ENCODE results near the gene STEAP4.

The STEAP4 gene

GRCh38 chr7:88331322-88331721 lies 24.6 kb upstream of the STEAP4 start:
- no peak overlapping the region for H3K27ac ChIP-seq (ENCODE audit: low read depth, low read length)
- no peaks in the 10 kb centered on the region for H3K27me3 ChIP-seq (ENCODE audit: insufficient read depth, low read length)
- H3K9ac ChIP-seq (ENCODE audit: low read depth, low read length), result no peak overlapping the region
- no peak overlapping the region for H3K4me3 ChIP-seq (ENCODE audit: low read length)
- peaks cover 2% of the 10 kb centered on the region; the same call in 1 of the 2 replicates for H3K9me3 ChIP-seq (ENCODE audit: insufficient read depth, low read depth, low read length)
- no peaks in the 10 kb centered on the region for H3K36me3 ChIP-seq (ENCODE audit: insufficient read depth, low read length)
- H3K4me1 ChIP-seq (ENCODE audit: insufficient read depth, low read length), result no peaks in the 10 kb centered on the region

GRCh38 chr7:88329532-88330463 lies 23.1 kb upstream of the STEAP4 start:
- 86% methylated on average over 10 of the region's 10 CpGs for WGBS
- H3K4me3 ChIP-seq (ENCODE audit: low read length), result no peak overlapping the region

GRCh38 chr7:88328787-88329186 lies 22.1 kb upstream of the STEAP4 start:
- Histone ChIP-seq H3K36me3 (ENCODE audit: insufficient read depth, low read length) (no peaks in the 10 kb centered on the region), H3K27me3 (ENCODE audit: insufficient read depth, low read length) (no peaks in the 10 kb centered on the region), H3K4me3 (ENCODE audit: low read length) (no peak overlapping the region), H3K27ac (ENCODE audit: low read depth, low read length) (no peak overlapping the region), H3K4me1 (ENCODE audit: insufficient read depth, low read length) (peaks cover under 1% of the 10 kb centered on the region; the same call in 1 of the 2 replicates), H3K9ac (ENCODE audit: low read depth, low read length) (no peak overlapping the region), H3K9me3 (ENCODE audit: insufficient read depth, low read depth, low read length) (peaks cover 2% of the 10 kb centered on the region; the same call in 1 of the 2 replicates)

More at GRCh38 chr7:88329532-88330463, 23.1 kb upstream of the STEAP4 start:
- Histone ChIP-seq H3K9me3 (ENCODE audit: insufficient read depth, low read depth, low read length) (peaks cover 2% of the 10 kb centered on the region; the same call in 1 of the 2 replicates), H3K27me3 (ENCODE audit: insufficient read depth, low read length) (no peaks in the 10 kb centered on the region), H3K9ac (ENCODE audit: low read depth, low read length) (no peak overlapping the region), H3K27ac (ENCODE audit: low read depth, low read length) (no peak overlapping the region), H3K4me1 (ENCODE audit: insufficient read depth, low read length) (no peaks in the 10 kb centered on the region), H3K36me3 (ENCODE audit: insufficient read depth, low read length) (no peaks in the 10 kb centered on the region)

GRCh38 chr7:88324699-88325098 lies 18.0 kb upstream of the STEAP4 start:
- H3K27me3 ChIP-seq (ENCODE audit: insufficient read depth, low read length), result no peaks in the 10 kb centered on the region
- H3K9ac ChIP-seq (ENCODE audit: low read depth, low read length), result no peak overlapping the region
- H3K4me1 ChIP-seq (ENCODE audit: insufficient read depth, low read length), result peaks cover 4% of the 10 kb centered on the region; the same call in 1 of the 2 replicates
- H3K4me3 ChIP-seq (ENCODE audit: low read length), result no peak overlapping the region
- no peak overlapping the region for H3K27ac ChIP-seq (ENCODE audit: low read depth, low read length)
- 88% methylated on average over 3 of the region's 4 CpGs for WGBS
- peaks cover 2% of the 10 kb centered on the region; the same call in 1 of the 2 replicates for H3K9me3 ChIP-seq (ENCODE audit: insufficient read depth, low read depth, low read length)
- no peaks in the 10 kb centered on the region for H3K36me3 ChIP-seq (ENCODE audit: insufficient read depth, low read length)

GRCh38 chr7:88322151-88322550 lies 15.5 kb upstream of the STEAP4 start:
- H3K36me3 ChIP-seq (ENCODE audit: insufficient read depth, low read length), result no peaks in the 10 kb centered on the region
- 0 out of 2 replicates have a peak, but pooled peaks cover 1% of the 10 kb centered on the region for H3K9me3 ChIP-seq (ENCODE audit: insufficient read depth, low read depth, low read length)
- no peak overlapping the region for H3K4me3 ChIP-seq (ENCODE audit: low read length)
- H3K4me1 ChIP-seq (ENCODE audit: insufficient read depth, low read length), result peaks cover 4% of the 10 kb centered on the region; the same call in 1 of the 2 replicates
- H3K9ac ChIP-seq (ENCODE audit: low read depth, low read length), result no peak overlapping the region
- WGBS, result 97% methylated on average over 3 of the region's 3 CpGs
- no peaks in the 10 kb centered on the region for H3K27me3 ChIP-seq (ENCODE audit: insufficient read depth, low read length)
- no peak overlapping the region for H3K27ac ChIP-seq (ENCODE audit: low read depth, low read length)

DNA sequence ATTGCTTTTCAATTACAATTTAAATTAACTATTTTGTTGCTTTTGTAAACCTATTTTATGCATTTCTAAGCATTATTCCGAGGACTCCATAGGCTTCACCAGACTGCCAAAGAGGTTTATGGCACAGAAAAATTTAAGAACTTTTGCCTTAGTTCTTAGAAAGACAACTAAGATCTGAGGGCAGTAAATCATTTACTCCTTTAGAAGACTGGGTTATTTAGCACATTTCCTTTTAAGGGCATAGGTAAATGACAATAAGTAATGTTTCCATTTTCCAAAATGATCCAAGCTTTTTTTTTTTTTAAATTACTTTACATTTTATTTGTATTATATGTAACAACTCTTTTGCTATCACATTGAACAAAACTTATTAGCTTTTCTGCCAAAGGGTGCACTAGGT lies 15.0 kb upstream of the STEAP4 start:
- Histone ChIP-seq H3K9me3 (ENCODE audit: insufficient read depth, low read depth, low read length) (no peaks in the 10 kb centered on the region), H3K27me3 (ENCODE audit: insufficient read depth, low read length) (no peaks in the 10 kb centered on the region), H3K4me3 (ENCODE audit: low read length) (no peak overlapping the region), H3K4me1 (ENCODE audit: insufficient read depth, low read length) (peaks cover 4% of the 10 kb centered on the region; the same call in 1 of the 2 replicates), H3K9ac (ENCODE audit: low read depth, low read length) (no peak overlapping the region), H3K36me3 (ENCODE audit: insufficient read depth, low read length) (no peaks in the 10 kb centered on the region), H3K27ac (ENCODE audit: low read depth, low read length) (no peak overlapping the region)
- 100% methylated on average over 1 of the region's 1 CpG for WGBS

GRCh38 chr7:88318196-88318595 lies 11.5 kb upstream of the STEAP4 start:
- 87% methylated on average over 2 of the region's 2 CpGs for WGBS

DNA sequence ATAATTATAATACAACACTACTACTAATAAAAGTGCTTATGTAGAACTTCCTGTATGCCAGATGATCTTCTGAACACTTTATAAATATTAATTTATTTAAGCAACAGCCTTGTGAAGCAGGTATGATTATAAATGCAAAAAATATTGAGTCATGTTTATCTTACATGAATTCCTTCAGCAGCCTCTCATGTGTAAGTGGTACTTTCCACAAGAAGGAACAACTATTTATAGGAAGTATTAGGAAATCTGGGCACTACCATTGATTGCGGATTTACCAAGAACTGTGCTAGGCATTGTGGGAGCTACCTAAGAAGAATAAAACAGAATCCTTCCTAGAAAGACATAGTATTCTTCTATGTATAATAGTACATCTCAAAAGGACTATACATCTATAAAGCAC lies 10.7 kb upstream of the STEAP4 start:
- H3K36me3 ChIP-seq (ENCODE audit: insufficient read depth, low read length), result no peaks in the 10 kb centered on the region
- no peak overlapping the region for H3K4me3 ChIP-seq (ENCODE audit: low read length)
- WGBS, result no CpG with 5 or more reads among the region's 1 CpG
- no peaks in the 10 kb centered on the region for H3K9me3 ChIP-seq (ENCODE audit: insufficient read depth, low read depth, low read length)
- no peaks in the 10 kb centered on the region for H3K4me1 ChIP-seq (ENCODE audit: insufficient read depth, low read length)
- H3K9ac ChIP-seq (ENCODE audit: low read depth, low read length), result no peak overlapping the region
- no peaks in the 10 kb centered on the region for H3K27me3 ChIP-seq (ENCODE audit: insufficient read depth, low read length)
- no peak overlapping the region for H3K27ac ChIP-seq (ENCODE audit: low read depth, low read length)

More at GRCh38 chr7:88318196-88318595, 11.5 kb upstream of the STEAP4 start:
- Histone ChIP-seq H3K36me3 (ENCODE audit: insufficient read depth, low read length) (no peaks in the 10 kb centered on the region), H3K4me1 (ENCODE audit: insufficient read depth, low read length) (no peaks in the 10 kb centered on the region), H3K9ac (ENCODE audit: low read depth, low read length) (no peak overlapping the region), H3K4me3 (ENCODE audit: low read length) (no peak overlapping the region), H3K27ac (ENCODE audit: low read depth, low read length) (no peak overlapping the region), H3K27me3 (ENCODE audit: insufficient read depth, low read length) (no peaks in the 10 kb centered on the region), H3K9me3 (ENCODE audit: insufficient read depth, low read depth, low read length) (no peaks in the 10 kb centered on the region)

DNA sequence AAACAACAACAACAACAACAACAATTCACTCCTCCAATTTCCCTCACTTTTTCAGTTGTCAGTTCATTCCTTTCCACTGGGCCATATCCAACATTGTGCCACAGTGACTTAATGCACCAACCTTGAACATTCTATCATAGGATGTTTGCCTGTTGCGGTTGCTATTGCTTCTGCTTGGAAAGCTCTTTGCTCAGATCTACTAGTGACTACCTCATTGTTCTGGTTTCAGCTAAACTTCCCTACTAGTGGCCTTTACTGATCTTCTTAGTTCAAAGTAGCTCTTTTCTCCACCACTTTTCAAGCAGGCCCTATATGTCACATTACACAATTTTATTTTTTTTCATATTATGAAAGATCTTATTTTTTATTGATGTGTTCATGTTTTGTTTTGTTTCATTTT lies 9.8 kb upstream of the STEAP4 start:
- Histone ChIP-seq H3K9me3 (ENCODE audit: insufficient read depth, low read depth, low read length) (no peaks in the 10 kb centered on the region), H3K4me3 (ENCODE audit: low read length) (no peak overlapping the region), H3K9ac (ENCODE audit: low read depth, low read length) (no peak overlapping the region), H3K27ac (ENCODE audit: low read depth, low read length) (no peak overlapping the region), H3K4me1 (ENCODE audit: insufficient read depth, low read length) (no peaks in the 10 kb centered on the region), H3K27me3 (ENCODE audit: insufficient read depth, low read length) (no peaks in the 10 kb centered on the region), H3K36me3 (ENCODE audit: insufficient read depth, low read length) (no peaks in the 10 kb centered on the region)
- 97% methylated on average over 1 of the region's 1 CpG for WGBS

GRCh38 chr7:88315522-88315921 lies 8.8 kb upstream of the STEAP4 start:
- Histone ChIP-seq H3K4me3 (ENCODE audit: low read length) (no peak overlapping the region), H3K4me1 (ENCODE audit: insufficient read depth, low read length) (no peaks in the 10 kb centered on the region), H3K36me3 (ENCODE audit: insufficient read depth, low read length) (no peaks in the 10 kb centered on the region), H3K9me3 (ENCODE audit: insufficient read depth, low read depth, low read length) (no peaks in the 10 kb centered on the region), H3K27ac (ENCODE audit: low read depth, low read length) (no peak overlapping the region), H3K9ac (ENCODE audit: low read depth, low read length) (no peak overlapping the region), H3K27me3 (ENCODE audit: insufficient read depth, low read length) (no peaks in the 10 kb centered on the region)
- WGBS, result 94% methylated on average over 2 of the region's 2 CpGs

DNA sequence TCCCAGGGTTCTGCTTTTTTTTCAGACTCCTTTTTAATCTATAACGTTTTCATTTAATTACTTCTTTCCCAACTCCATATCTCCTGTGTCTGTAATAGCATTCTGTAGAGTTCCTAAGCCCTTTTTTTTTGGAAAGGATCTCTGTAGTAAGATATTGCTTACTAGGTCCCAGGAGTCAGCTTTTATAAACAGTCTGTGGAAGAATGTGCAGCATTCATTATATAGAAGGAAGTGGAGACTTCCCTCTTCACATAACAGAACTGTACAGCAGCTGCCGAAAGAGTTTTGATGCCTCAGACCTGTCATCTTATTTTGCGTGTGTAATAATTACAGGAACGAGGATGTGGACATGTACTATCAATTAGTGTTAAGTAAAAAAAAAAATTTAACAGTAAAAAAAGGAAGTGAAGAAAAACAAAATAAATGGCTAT lies 7.4 kb upstream of the STEAP4 start:
- 81% methylated on average over 1 of the region's 4 CpGs for WGBS
- no peaks in the 10 kb centered on the region for H3K4me1 ChIP-seq (ENCODE audit: insufficient read depth, low read length)
- H3K4me3 ChIP-seq (ENCODE audit: low read length), result no peak overlapping the region
- H3K36me3 ChIP-seq (ENCODE audit: insufficient read depth, low read length), result no peaks in the 10 kb centered on the region
- no peak overlapping the region for H3K9ac ChIP-seq (ENCODE audit: low read depth, low read length)
- H3K27ac ChIP-seq (ENCODE audit: low read depth, low read length), result no peak overlapping the region
- H3K27me3 ChIP-seq (ENCODE audit: insufficient read depth, low read length), result no peaks in the 10 kb centered on the region
- no peaks in the 10 kb centered on the region for H3K9me3 ChIP-seq (ENCODE audit: insufficient read depth, low read depth, low read length)
